Stimulated activated effector memory CD8-positive, alpha-beta T cell treated with anti-CD3 and anti-CD28 coated beads, Interleukin-12 subunit alpha, Interleukin-12 subunit beta, amount 100 ng/mL, for 72 hours (primary cell): ENCODE results near the gene ZNF790.

Source experiments
- ATAC-seq: fragments of 150-1000 bp; cut with Tn5 transposase; 2 replicates; pipeline ENCODE4 v1.10.0; 2021
- DNase-seq, 2 donors: peaks; one replicate each; pipeline ENCODE4 v3.0.0; 2021 to 2022; ENCODE audit warnings: low spot score in 2 of 2
- H3K27ac Mint-ChIP-seq: one replicate; pipeline ENCODE4 v1.8.0; 2022; ENCODE audit warnings: mild to moderate bottlenecking, mixed read lengths
- H3K36me3 Mint-ChIP-seq: one replicate; pipeline ENCODE4 v1.8.0; 2022; ENCODE audit warnings: mild to moderate bottlenecking, mixed read lengths
- H3K4me1 Mint-ChIP-seq: one replicate; pipeline ENCODE4 v1.8.0; 2022; ENCODE audit warnings: mixed read lengths
- H3K4me3 Mint-ChIP-seq: one replicate; pipeline ENCODE4 v1.8.0; 2022; ENCODE audit warnings: mild to moderate bottlenecking, mixed read lengths
- H3K9me3 Mint-ChIP-seq: one replicate; pipeline ENCODE4 v1.8.0; 2022; ENCODE audit warnings: mixed read lengths

The ZNF790 gene

DNA sequence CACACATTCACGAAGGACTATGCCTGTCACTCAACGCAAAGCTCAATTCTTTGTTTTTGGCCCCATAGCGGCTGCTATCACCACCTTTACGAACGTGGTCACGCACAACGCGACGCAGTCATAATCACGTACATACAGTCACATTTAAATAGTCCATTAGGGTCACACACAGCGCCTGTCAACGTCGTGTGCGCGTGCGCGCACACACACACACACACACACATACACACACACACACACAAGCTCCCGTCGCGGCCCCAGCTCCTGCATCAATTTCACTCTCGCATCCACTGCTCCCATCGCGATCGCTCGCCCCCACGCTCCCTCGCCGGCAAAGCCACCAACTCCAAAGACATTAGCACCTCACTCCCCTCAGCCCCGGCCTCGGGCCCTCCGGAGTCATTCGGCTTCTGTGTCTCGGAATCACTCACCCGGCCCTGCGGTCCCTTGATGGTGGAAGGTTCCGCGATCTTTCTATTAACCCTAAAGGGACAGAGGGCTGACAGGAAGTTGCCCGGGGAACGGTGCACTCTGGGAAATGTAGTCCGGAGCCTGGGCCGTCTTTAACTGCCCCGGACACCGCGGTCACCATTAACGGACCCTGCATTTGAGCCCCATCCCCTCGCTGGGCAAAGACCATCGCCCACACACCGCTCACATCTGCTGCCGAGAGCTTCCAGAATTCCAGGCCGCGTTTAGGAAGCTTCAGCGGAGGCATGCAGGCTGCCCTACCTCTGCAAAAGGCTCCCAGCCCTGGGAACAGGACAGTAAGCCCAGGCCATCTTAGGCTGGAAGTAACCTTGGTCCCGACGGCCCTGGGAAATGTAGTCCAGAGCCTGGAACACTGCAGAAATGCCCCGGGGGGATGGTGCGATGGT is at the start of gene ZNF790:
Gene ZNF790, minus strand, starts transcription at position 482 of the 878 bp plus-strand sequence. CDS start 12,768 bp downstream, outside the sequence.
- ATAC-seq: peak; percentile 99
- H3K9me3 Mint-ChIP-seq: peaks cover 6% of the 10 kb centered on the region
- peak; percentile 68 to 89 for DNase-seq
- H3K36me3 Mint-ChIP-seq: peaks cover 27% of the 10 kb centered on the region
- H3K4me1 Mint-ChIP-seq: peaks cover 6% of the 10 kb centered on the region
- no peak within 1 kb of the TSS for H3K4me3 Mint-ChIP-seq
- no peak within 1 kb of the TSS for H3K27ac Mint-ChIP-seq

DNA sequence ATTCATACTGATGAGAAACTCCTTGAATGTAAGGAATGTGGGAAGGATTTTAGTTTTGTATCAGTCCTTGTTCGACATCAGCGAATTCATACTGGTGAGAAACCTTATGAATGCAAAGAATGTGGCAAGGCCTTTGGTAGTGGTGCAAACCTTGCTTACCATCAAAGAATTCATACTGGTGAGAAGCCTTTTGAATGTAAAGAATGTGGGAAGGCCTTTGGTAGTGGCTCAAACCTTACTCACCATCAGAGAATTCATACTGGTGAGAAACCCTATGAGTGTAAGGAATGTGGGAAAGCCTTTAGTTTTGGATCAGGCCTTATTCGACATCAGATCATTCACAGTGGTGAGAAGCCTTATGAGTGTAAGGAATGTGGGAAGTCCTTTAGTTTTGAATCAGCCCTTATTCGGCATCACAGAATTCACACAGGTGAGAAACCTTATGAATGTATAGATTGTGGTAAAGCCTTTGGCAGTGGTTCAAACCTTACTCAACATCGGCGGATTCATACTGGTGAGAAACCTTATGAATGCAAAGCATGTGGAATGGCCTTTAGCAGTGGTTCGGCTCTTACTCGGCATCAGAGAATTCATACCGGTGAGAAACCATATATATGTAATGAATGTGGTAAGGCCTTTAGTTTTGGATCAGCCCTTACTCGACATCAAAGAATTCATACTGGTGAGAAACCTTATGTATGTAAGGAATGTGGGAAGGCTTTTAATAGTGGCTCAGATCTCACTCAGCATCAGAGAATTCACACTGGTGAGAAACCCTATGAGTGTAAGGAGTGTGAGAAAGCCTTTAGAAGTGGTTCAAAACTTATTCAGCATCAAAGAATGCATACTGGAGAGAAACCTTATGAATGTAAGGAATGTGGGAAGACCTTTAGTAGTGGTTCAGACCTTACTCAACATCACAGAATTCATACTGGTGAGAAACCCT is 39.1 kb upstream of the ZNF790 start:
- Mint-ChIP-seq H3K4me1 (no peaks in the 10 kb centered on the region), H3K9me3 (peaks cover 45% of the 10 kb centered on the region), H3K36me3 (peaks cover 54% of the 10 kb centered on the region), H3K27ac (no peak overlapping the region), H3K4me3 (no peak overlapping the region)
- DNase-seq (no peak), ATAC-seq (no peak)

DNA sequence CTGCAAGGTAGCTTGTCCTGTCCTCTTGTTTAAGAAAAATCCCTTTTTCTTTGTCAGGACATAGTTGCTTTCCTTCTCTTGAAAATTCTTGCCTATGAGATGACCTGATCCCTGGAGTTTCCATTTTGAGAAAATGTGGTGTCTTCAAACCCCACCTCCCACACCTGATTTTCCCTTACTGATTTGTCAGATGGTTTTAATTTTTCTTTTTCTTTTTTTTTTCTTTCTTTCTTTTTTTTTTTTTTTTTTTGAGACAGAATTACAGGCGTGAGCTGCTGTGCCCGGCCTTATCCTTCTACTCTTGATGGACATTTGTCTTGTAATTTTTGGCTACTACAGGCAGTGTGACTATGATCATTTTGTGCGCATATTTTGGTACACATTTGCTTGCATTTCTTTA is 13.7 kb upstream of the ZNF790 start:
- H3K27ac Mint-ChIP-seq: no peak overlapping the region
- H3K4me1 Mint-ChIP-seq: peaks cover 4% of the 10 kb centered on the region
- H3K36me3 Mint-ChIP-seq: peaks cover 65% of the 10 kb centered on the region
- H3K9me3 Mint-ChIP-seq: peaks cover 12% of the 10 kb centered on the region
- no peak for DNase-seq
- ATAC-seq: no peak
- H3K4me3 Mint-ChIP-seq: no peak overlapping the region

DNA sequence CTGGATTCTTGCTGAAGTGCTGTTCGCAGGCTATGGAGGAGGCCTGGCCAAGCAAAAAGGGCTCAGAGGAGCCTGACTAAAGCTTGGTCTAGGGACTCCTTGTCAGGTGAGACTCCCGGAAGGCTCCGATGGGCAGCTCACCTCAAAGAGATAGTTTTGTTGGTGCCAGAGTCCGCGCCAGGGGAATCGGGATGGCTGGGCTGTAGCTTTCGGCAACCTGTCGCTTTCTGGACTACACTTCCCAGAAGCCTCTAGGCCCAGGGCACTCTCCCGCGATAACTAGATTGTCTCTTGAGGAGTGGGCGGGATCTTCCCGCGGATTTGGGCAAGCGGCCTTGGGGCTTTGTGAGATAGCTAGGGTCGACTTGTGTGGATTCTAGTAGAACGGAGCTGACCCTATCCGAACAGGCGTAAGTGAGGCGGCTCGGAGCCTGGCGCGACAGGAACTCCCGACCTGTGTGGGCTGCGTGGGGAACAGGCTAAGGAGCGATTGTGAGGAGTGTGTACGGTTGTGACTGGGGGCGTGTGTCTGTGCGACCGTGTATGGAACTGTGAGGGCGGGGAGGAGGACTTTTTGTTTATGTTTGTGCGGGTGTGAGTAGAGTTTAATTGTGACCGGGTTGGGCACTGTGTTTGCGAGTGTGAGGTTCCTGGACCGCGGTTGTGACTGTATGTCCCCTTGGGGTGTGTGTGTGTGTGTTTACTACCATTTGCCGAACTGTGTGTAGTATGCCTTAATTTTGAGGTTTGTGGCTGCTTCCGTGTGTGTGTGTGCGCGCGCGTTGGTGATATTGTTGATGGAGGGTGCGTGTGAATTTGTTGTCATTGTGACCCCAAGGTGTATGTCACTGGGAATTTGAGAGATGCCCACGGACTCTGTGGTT is 12.6 kb upstream of the ZNF790 start, which contains the start of gene ZNF345:
Gene ZNF345, plus strand, starts transcription at position 318 of the 884 bp plus-strand sequence. CDS start 25,955 bp downstream, outside the sequence.
- peak; percentile 70 to 90 for DNase-seq
- ATAC-seq: peak; percentile 87
- H3K4me1 Mint-ChIP-seq: peaks cover 2% of the 10 kb centered on the region
- H3K27ac Mint-ChIP-seq: no peak within 1 kb of the TSS
- H3K4me3 Mint-ChIP-seq: no peak within 1 kb of the TSS
- peaks cover 54% of the 10 kb centered on the region for H3K36me3 Mint-ChIP-seq
- H3K9me3 Mint-ChIP-seq: peaks cover 6% of the 10 kb centered on the region

DNA sequence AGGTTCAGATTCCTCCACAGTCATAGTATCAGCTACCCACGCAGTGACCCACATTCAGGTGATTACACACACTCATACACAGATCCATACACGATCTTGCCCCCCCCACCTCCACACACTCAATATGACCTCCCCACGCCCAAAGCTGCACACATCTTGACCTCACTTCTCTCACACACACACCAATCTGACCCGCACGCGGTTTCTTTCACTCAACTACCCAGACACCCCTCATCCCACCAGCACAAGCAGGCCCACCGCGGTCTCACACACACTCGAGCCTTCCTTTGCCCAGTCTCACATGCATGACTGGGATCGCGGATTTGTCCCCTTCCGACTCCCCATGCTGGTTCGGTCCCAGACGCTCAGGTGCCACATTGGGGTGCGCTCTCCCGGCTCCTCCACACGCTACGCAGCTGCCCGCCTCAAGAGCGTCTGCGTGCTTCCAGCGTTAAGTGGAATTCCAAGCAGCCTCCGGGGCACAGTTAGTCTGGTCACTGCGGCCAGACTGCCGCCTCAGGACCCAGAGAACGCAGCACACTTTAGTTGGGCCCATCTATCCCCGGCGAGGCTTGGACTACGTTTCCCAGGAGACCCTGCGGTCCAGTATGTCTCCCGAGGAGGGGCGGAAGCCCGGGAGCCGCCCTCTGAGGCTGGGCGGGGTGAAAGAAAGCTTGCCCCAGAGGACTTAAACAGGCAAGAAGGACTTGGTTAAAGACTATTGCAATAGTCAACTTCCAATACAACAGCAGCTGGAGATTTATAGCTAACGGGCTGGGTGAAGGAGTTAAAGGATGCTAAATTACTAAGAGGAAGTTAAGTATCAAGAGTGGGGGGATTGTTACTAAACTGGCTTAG is 11.7 kb upstream of the ZNF790 start:
- Mint-ChIP-seq H3K4me1 (no peaks in the 10 kb centered on the region), H3K9me3 (peaks cover 7% of the 10 kb centered on the region), H3K27ac (no peak overlapping the region), H3K4me3 (no peak overlapping the region), H3K36me3 (peaks cover 54% of the 10 kb centered on the region)
- ATAC-seq: peak; percentile 95
- peak; percentile 68 to 90 for DNase-seq

DNA sequence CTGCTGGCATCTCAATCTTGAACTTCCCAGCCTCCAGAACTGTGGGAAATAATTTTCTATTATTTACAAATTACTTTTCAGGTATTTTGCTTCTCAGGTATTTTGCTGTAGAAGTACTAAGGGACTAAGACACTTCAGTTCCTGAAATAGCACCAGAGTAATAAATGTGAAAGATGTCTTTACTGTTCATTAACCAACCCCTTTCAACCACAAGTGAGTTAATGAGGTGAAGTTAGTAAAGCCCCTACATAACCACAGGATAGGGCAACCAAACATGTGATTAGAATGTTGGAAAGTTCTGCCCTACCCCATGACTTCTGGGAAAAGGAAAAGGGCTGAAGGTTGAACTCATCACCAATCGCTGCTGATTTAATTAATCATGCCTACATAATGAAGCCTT is 9.8 kb upstream of the ZNF790 start:
- Mint-ChIP-seq H3K36me3 (peaks cover 50% of the 10 kb centered on the region), H3K4me1 (no peaks in the 10 kb centered on the region), H3K9me3 (peaks cover 10% of the 10 kb centered on the region), H3K4me3 (no peak overlapping the region), H3K27ac (no peak overlapping the region)
- DNase-seq: no peak
- no peak for ATAC-seq

DNA sequence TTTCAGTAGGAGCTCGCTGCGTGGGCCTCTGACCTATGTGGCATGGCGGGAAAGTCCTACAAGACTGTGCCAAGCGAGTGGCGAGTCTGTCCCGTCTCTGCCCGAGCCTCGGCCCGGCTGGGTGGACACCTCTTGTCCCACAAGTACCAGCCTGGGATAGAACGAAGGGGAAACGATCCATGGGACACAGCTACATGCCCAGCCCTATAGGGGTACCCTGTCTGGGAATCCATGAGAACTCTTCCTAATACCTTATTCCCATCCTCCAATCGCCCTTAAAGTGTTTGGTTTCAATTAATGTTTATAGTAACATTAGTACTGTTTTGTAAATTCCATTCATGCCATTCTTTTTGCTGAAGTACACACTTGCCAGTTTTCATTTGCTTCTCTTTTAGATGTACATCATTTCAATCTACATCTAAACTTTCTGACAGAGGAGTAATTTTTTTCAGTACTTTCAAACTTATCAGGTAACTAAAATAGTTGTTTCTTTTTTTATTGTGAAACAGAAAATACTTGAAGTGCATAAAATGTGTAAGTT is 667 bp upstream of the ZNF790 start:
- Mint-ChIP-seq H3K36me3 (peaks cover 26% of the 10 kb centered on the region), H3K27ac (no peak overlapping the region), H3K9me3 (peaks cover 2% of the 10 kb centered on the region), H3K4me1 (peaks cover 6% of the 10 kb centered on the region), H3K4me3 (no peak overlapping the region)
- no peak for DNase-seq
- no peak for ATAC-seq

DNA sequence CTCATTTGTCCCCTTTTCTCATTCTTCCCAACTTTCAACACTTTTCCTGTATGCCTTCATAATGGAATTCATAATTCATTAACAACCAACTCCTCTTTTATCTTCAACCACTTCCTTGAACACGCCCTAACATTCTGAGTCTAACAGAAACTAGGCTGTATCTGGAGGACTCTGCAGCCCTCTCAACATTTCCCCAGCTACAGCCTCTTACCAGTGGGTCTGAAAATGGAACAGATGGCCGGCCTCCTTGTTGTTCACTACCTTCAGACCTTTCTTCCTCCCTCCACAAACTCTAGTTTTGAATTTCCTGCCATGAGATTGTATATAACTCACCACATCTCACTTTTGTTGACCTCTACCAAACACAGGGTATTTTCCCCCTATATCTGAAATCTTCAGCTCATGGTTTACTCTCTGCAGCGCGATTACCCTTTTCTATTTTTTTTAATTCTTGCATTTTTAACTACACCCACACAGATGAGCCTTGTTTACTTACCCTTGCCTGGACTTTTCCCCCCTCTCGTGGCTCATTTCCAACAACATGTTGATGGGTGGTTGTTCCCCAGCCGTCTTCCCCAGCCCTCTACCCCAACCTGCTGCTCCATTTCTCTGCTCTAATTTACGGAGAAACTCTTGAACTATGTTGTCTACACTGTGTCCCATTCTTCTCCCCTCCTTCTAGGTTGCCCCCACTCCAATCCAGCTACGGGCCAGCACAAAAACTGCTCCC is 846 bp downstream of the ZNF790 start:
- Mint-ChIP-seq H3K9me3 (peaks cover 11% of the 10 kb centered on the region), H3K27ac (no peak overlapping the region), H3K4me1 (peaks cover 6% of the 10 kb centered on the region), H3K36me3 (peaks cover 21% of the 10 kb centered on the region), H3K4me3 (no peak overlapping the region)
- DNase-seq: no peak
- ATAC-seq: no peak

DNA sequence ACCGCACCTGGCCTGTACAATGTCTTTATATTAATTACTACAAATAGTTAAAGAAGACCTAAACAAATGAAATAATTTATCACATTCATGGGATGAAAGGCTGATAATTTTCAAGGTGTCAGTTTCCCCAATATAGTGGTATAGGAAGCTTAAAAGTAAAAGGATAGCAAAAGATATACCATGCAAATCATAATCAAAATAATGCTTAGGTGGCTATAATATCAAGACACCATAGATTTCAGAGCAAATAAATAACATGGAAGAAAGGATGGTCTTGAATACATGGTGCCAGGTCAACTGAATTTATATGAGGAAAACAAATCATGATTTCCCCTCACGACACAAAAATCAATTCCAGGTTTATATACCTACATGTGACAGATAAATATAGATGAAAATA is 4.8 kb downstream of the ZNF790 start:
- Mint-ChIP-seq H3K4me1 (no peaks in the 10 kb centered on the region), H3K9me3 (peaks cover 33% of the 10 kb centered on the region), H3K4me3 (no peak overlapping the region), H3K27ac (no peak overlapping the region), H3K36me3 (peaks cover 15% of the 10 kb centered on the region)
- DNase-seq: no peak
- ATAC-seq: no peak

DNA sequence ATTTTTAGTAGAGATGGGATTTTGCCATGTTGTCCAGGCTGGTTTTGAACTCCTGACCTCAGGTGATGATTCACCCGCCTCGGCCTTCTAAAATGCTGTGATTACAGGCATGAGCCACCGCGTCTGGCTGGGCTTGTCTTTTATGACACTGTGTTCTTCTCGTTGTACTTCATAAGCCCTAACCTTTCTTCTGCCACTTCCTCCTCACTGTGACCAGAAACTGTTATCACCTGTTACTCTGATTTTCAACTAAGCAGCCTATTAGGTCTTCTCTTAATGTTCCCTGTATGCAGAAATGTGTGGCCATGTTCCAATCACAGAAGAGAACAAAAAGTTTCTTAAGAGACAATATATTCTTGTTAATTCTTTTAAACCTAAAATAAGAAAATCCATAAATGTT is 16.4 kb downstream of the ZNF790 start:
- no peak overlapping the region for H3K27ac Mint-ChIP-seq
- peaks cover 31% of the 10 kb centered on the region for H3K9me3 Mint-ChIP-seq
- H3K4me1 Mint-ChIP-seq: no peaks in the 10 kb centered on the region
- no peak overlapping the region for H3K4me3 Mint-ChIP-seq
- no peak for DNase-seq
- H3K36me3 Mint-ChIP-seq: peaks cover 60% of the 10 kb centered on the region
- ATAC-seq: no peak

DNA sequence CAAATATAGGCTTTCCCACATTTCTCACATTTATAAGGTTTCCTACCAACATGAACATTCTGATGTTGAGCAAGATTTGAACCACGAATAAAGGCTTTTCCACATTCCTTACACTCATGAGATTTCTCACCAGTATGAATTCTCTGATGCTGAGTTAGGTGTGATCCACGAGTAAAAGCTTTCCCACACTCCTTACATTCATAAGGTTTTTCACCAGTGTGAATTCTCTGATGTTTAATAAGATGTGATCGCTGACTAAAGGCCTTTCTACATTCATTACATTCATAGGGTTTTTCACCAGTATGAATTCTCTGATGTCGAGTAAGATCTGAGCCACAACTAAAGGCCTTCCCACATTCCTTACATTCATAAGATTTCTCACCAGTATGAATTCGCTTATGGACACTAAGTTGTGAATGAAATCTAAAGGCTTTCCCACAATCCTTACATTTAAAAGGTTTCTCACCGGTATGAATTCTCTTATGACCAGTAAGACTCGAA is 19.0 kb downstream of the ZNF790 start:
- Mint-ChIP-seq H3K4me3 (no peak overlapping the region), H3K27ac (no peak overlapping the region), H3K4me1 (no peaks in the 10 kb centered on the region), H3K9me3 (peaks cover 24% of the 10 kb centered on the region), H3K36me3 (peaks cover 52% of the 10 kb centered on the region)
- ATAC-seq (no peak), DNase-seq (no peak)

DNA sequence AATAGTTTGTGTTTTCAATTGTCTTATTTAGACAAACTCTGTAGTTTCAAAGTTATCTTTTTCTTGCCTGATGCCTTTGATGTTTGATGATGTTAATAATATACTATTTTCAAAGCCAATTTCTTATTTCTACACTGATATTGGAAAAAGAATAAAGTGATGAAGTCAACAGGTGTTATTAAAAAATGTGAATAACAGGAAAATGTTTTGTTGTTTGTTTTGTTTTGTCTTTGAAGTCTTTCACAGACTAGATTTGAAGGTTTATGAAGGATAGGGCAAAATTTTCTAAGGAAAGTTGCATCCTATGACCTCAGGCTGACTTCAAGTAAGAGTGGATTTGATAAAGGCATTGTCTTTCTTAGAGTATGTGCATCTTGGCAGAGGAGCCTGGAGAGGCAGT is 31.2 kb downstream of the ZNF790 start:
- Mint-ChIP-seq H3K4me1 (no peaks in the 10 kb centered on the region), H3K27ac (no peak overlapping the region), H3K36me3 (peaks cover 22% of the 10 kb centered on the region), H3K9me3 (peaks cover 31% of the 10 kb centered on the region), H3K4me3 (no peak overlapping the region)
- ATAC-seq (no peak), DNase-seq (no peak)

DNA sequence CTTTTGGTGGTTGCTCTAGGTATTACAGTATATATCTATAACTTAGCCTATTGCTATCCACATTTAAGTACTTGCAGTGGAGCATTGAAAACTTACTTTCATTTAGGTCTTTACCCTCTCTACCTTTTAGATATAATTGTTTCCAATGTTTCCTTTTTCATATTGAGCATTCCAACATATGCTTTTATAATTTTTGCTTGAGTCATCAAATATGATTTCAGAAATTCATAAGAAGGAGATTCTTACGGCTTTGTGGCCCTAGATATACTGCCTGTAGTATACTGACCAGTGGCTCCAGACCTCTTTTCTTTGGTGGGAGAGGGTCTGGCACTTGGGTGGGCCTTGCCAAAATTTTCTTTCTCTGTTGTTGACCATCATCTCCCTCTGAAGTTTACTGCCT is 32.8 kb downstream of the ZNF790 start:
- H3K4me1 Mint-ChIP-seq: no peaks in the 10 kb centered on the region
- no peak overlapping the region for H3K4me3 Mint-ChIP-seq
- peaks cover 30% of the 10 kb centered on the region for H3K36me3 Mint-ChIP-seq
- DNase-seq: no peak
- peaks cover 22% of the 10 kb centered on the region for H3K9me3 Mint-ChIP-seq
- no peak for ATAC-seq
- H3K27ac Mint-ChIP-seq: no peak overlapping the region
